Body of pancreas (tissue), 4 donors: ENCODE data around the gene BCAS4.

Experiments
- CTCF ChIP-seq, 7 experiments: fragments of 450-650 bp in 4 of 7; fragments of 200-600 bp in 3 of 7; sonication (generic) in 3 of 7; IDR thresholded peaks; one replicate each; pipeline ENCODE4 v1.5.1; 2016 to 2019; ENCODE audit warnings: antibody characterized with exemption in 7 of 7
- POLR2A ChIP-seq, 3 donors: fragments of 450-650 bp; IDR thresholded peaks; one replicate each; pipeline ENCODE4 v1.6.1; 2016; ENCODE audit warnings: antibody characterized with exemption in 3 of 3, mild to moderate bottlenecking in 2 of 3

GRCh38 chr20:50924261-50924920, 129.5 kb downstream of the BCAS4 start:
- TF ChIP-seq POLR2A (IDR thresholded peaks at IDR 0.05) (no peak), CTCF (IDR thresholded peaks at IDR 0.05) (no peak)
